ENCODE results near the gene OR51B2. TPM values are rescaled to one million over a fixed set of nuclear protein-coding genes. Genes with fewer than 3 reads are reported as not detected.

The OR51B2 gene
- total and polyA plus RNA-seq, 10 donors: not detected

- TF ChIP-seq POLR2AphosphoS5 (IDR thresholded peaks at IDR 0.05) (no peak), POLR2A (IDR thresholded peaks at IDR 0.05) (no peak), CTCF (IDR thresholded peaks at IDR 0.05 in 8 of 11, conservative IDR thresholded peaks at IDR 0.05 in 3 of 11) (no peak)
- no peaks in the 10 kb centered on the region for H3K36me3 ChIP-seq
- intact Hi-C loops (cut with DNase I; ENCODE audit: low total_unique reads): no loop called here
- H3K9me3 ChIP-seq: no peaks in the 10 kb centered on the region
- 78 to 88% (median 84%) methylated on average over 2 of the region's 2 CpGs for WGBS, 5 donors
- no peak overlapping the region for H3K27ac ChIP-seq
- no peaks in the 10 kb centered on the region for H3K4me1 ChIP-seq
- no peaks in the 10 kb centered on the region for H3K27me3 ChIP-seq (replicated peaks in 1 of 7)
- DNase-seq: no peak
- H3K4me3 ChIP-seq: no peak overlapping the region
These were observed 16.7 kb downstream of the OR51B2 start for GRCh38 chr11:5307256-5308019.

DNA sequence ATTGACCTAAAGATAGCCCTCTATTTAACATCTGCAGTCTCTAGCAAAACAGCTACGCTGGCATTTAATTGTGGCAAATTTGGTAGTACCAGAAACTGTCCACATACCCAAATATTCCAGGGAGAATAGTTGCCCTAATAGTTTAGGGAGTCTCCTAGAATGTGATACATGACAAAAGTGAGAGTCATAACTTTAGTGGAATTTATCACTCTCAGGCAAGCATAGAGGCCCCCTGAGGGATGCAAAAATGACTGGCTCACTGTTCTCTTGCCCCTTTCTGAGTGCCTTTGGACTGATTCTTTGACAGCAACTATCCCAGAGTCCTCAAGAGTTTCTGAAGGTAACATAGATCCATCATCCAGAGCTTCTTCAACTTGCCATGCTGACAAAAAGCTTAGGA, 20.1 kb downstream of the OR51B2 start:
- DNase-seq: no peak
- no peak overlapping the region for H3K27ac ChIP-seq
- TF ChIP-seq POLR2A (IDR thresholded peaks at IDR 0.05) (no peak), POLR2AphosphoS5 (IDR thresholded peaks at IDR 0.05) (no peak), CTCF (IDR thresholded peaks at IDR 0.05 in 8 of 11, conservative IDR thresholded peaks at IDR 0.05 in 3 of 11) (no peak)
- no peaks in the 10 kb centered on the region for H3K4me1 ChIP-seq
- no peak overlapping the region for H3K4me3 ChIP-seq
- no peaks in the 10 kb centered on the region for H3K36me3 ChIP-seq
- WGBS, 5 donors: 41 to 97% (median 90%) methylated on average over 1 of the region's 1 CpG
- no peaks in the 10 kb centered on the region for H3K27me3 ChIP-seq (replicated peaks in 1 of 7)
- no peaks in the 10 kb centered on the region for H3K9me3 ChIP-seq
- intact Hi-C loops (cut with DNase I; ENCODE audit: low total_unique reads): no loop called here

GRCh38 chr11:5303626-5304025, 20.5 kb downstream of the OR51B2 start:
- H3K4me1 ChIP-seq: no peaks in the 10 kb centered on the region
- DNase-seq: no peak
- H3K4me3 ChIP-seq: no peak overlapping the region
- intact Hi-C loops (cut with DNase I; ENCODE audit: low total_unique reads): no loop called here
- no peaks in the 10 kb centered on the region for H3K9me3 ChIP-seq
- WGBS, 5 donors: 64 to 82% (median 69%) methylated on average over 5 of the region's 5 CpGs
- H3K27ac ChIP-seq: no peak overlapping the region
- TF ChIP-seq CTCF (IDR thresholded peaks at IDR 0.05 in 8 of 11, conservative IDR thresholded peaks at IDR 0.05 in 3 of 11) (no peak), POLR2A (IDR thresholded peaks at IDR 0.05) (no peak), POLR2AphosphoS5 (IDR thresholded peaks at IDR 0.05) (no peak)
- no peaks in the 10 kb centered on the region for H3K27me3 ChIP-seq (replicated peaks in 1 of 7)
- H3K36me3 ChIP-seq: no peaks in the 10 kb centered on the region

GRCh38 chr11:5301846-5302245, 22.3 kb downstream of the OR51B2 start, which contains the start of gene OR51B4:
Gene OR51B4, minus strand, starts transcription at chr11:5301946. Its CDS starts 0 bp downstream, at chr11:5301946.
- no peak within 1 kb of the TSS for H3K27ac ChIP-seq

More at GRCh38 chr11:5301846-5302245, 22.3 kb downstream of the OR51B2 start, which contains the start of gene OR51B4:
- no peaks in the 10 kb centered on the region for H3K9me3 ChIP-seq
- H3K4me1 ChIP-seq: no peaks in the 10 kb centered on the region
- no peak for DNase-seq
- WGBS, 5 donors: 79 to 95% (median 90%) methylated on average over 2 of the region's 2 CpGs
- H3K36me3 ChIP-seq: no peaks in the 10 kb centered on the region
- no peak within 1 kb of the TSS for H3K4me3 ChIP-seq
- H3K27me3 ChIP-seq (replicated peaks in 1 of 7): no peaks in the 10 kb centered on the region
- TF ChIP-seq POLR2AphosphoS5 (IDR thresholded peaks at IDR 0.05): no peak
- TF ChIP-seq POLR2A (IDR thresholded peaks at IDR 0.05): no peak
- no peak for TF ChIP-seq CTCF (IDR thresholded peaks at IDR 0.05 in 8 of 11, conservative IDR thresholded peaks at IDR 0.05 in 3 of 11)
- intact Hi-C loops (cut with DNase I; ENCODE audit: low total_unique reads): no loop called here
